PC-9 (cell line): ENCODE data around the gene NEUROG2.

Experiments
- CTCF ChIP-seq: fragments of 200-600 bp; sonication (generic); conservative IDR thresholded peaks from 2 replicates; pipeline ENCODE4 v1.6.1; 2017; ENCODE audit warnings: mixed run types, antibody characterized with exemption, mild to moderate bottlenecking, moderate library complexity
- EZH2 ChIP-seq: fragments of 200-600 bp; sonication (generic); IDR thresholded peaks from 2 replicates; pipeline ENCODE4 v1.8.0; 2017; ENCODE audit warnings: antibody characterized with exemption, low read depth

DNA sequence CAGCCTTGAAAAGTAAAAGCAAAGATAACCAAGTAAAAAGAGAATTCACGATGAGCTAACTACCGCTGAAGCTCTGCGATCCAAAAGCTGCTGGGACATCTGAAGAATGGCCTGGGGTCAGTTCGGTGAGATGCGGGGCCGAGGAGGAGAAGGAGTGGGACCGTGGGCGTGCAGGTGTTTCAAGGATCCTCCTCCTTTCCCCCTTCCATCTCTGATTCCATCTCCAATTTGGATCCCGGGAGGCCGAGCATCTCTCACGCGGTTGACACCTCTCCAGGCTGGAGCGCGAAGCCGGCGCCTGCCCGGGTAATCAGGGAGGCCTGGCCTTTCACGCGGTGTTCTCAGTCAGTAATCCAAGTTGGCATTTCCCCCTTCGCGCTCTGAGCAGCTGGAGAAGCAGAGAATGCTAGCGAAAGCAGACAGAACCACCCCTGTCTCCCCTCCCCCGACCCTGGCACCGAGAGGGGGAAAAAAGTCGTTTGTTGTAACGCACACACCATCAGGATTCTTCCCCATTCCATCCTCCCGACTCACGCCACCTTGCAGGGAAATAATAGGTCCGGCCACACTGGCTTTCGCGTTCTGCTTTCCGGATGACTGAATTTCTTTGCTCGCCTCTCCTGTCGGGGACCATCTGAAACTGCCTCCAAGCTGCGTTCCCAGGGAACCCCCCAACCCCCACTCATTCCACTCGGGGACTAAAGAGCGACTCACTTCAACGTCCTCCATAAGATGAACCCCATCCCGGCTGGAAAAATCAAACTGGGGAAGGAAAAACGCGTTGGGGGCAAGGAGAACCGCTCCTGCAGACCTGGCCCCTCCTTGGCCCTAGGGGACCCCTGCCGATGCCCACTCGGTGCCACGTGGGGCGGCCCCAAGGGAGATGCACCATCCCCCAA, 6.5 kb downstream of the NEUROG2 start:
- no peak for TF ChIP-seq CTCF
- no peak for TF ChIP-seq EZH2
